Endothelial cell of umbilical vein (primary cell): ENCODE data around the gene CRACR2B. TPM values are rescaled to one million over a fixed set of nuclear protein-coding genes. Genes with fewer than 3 reads are reported as not detected.
A peak's percentile ranks its signal among the peaks of the same experiment; 100 is the strongest.

Source experiments
- BruUV-seq: library from RNA; stranded (reverse); fragments of 400-500 nt; replicated peaks from 2 replicates; lab custom pipeline; 2021; lab: Mats Ljungman, UMichigan
- CTCF ChIA-PET: fragments of 300-600, 350-600 bp; sonication (Branson Sonifier 250); formaldehyde crosslinking; loops from one replicate; lab custom pipeline; 2021; ENCODE audit warnings: antibody characterized with exemption, inconsistent platforms; lab: Charles Lee
- POLR2A ChIA-PET: fragments of 300-600, 350-600 bp; sonication (Branson Sonifier 250); formaldehyde crosslinking; loops from one replicate; lab custom pipeline; 2021; ENCODE audit warnings: antibody characterized with exemption, inconsistent platforms; lab: Charles Lee
- DNase-seq: peaks from one replicate; pipeline ENCODE4 v3.0.0-alpha.2; 2011; ENCODE audit warnings: low read depth, low spot score
- FAIRE-seq: peaks from 2 replicates; lab custom pipeline; 2011; peaks lifted over from hg19 to GRCh38; lab: Jason Lieb, UNC
- H2AFZ ChIP-seq: 2 replicates; pipeline ENCODE4 v1.6.0; 2012; ENCODE audit warnings: low read depth, low read length, control low read depth, inconsistent platforms
- H3K27ac ChIP-seq: 2 replicates; pipeline ENCODE4 v1.5.1; 2011; ENCODE audit warnings: low read depth, mild to moderate bottlenecking, control low read depth, low read length, moderate library complexity; ENCODE audit not compliant: insufficient read depth
- H3K27me3 ChIP-seq, 2 experiments: 2 replicates each; pipeline versions ENCODE4 v1.6.0 to v1.6.1; 2011; ENCODE audit warnings: low read length in 2 of 2, mixed read lengths in 1 of 2; ENCODE audit not compliant: control insufficient read depth in 2 of 2, insufficient read depth in 2 of 2
- H3K36me3 ChIP-seq, 2 experiments: 2 replicates in 1 of 2; 3 replicates in 1 of 2; pipeline ENCODE4 v1.5.1; 2011; ENCODE audit warnings: low read length in 2 of 2, mild to moderate bottlenecking in 1 of 2, moderate library complexity in 1 of 2; ENCODE audit not compliant: control insufficient read depth in 2 of 2, insufficient read depth in 2 of 2; ENCODE audit errors: extremely low read depth in 1 of 2
- H3K4me1 ChIP-seq: 3 replicates; pipeline ENCODE4 v1.5.1; 2011; ENCODE audit warnings: mild to moderate bottlenecking, low read length; ENCODE audit not compliant: control insufficient read depth, insufficient read depth; ENCODE audit errors: extremely low read depth
- H3K4me2 ChIP-seq: 2 replicates; pipeline ENCODE4 v1.6.1; 2011; ENCODE audit warnings: low read length, control low read depth, mixed read lengths; ENCODE audit not compliant: insufficient read depth
- H3K4me3 ChIP-seq, 3 experiments: fragments of 200-600 bp in 1 of 3; sonication (generic), shearing (Covaris generic) in 1 of 3; replicated peaks in 1 of 3; 2 replicates each; pipeline ENCODE4 v1.5.1; 2011 to 2016; ENCODE audit warnings: control low read depth in 3 of 3, low read length in 3 of 3, mild to moderate bottlenecking in 2 of 3, inconsistent platforms in 1 of 3, low read depth in 1 of 3, moderate library complexity in 1 of 3; ENCODE audit not compliant: insufficient read depth in 1 of 3
- H3K79me2 ChIP-seq: 2 replicates; pipeline ENCODE4 v1.6.0; 2012; ENCODE audit warnings: low read length, inconsistent platforms; ENCODE audit not compliant: control insufficient read depth, insufficient read depth
- H3K9ac ChIP-seq: replicated peaks from 2 replicates; pipeline ENCODE3; 2011; ENCODE audit warnings: low read length, control low read depth; ENCODE audit not compliant: insufficient read depth; ENCODE audit errors: extremely low read depth
- H3K9me1 ChIP-seq: replicated peaks from 3 replicates; pipeline ENCODE4 v1.6.0; 2011; ENCODE audit warnings: mild to moderate bottlenecking, low read length; ENCODE audit not compliant: control insufficient read depth, insufficient read depth; ENCODE audit errors: extremely low read depth
- H3K9me3 ChIP-seq: replicated peaks from 2 replicates; pipeline ENCODE4 v1.5.1; 2012; ENCODE audit warnings: low read length, inconsistent platforms; ENCODE audit not compliant: control insufficient read depth, insufficient read depth
- H4K20me1 ChIP-seq: replicated peaks from 2 replicates; pipeline ENCODE3; 2011; ENCODE audit warnings: mild to moderate bottlenecking, low read length; ENCODE audit not compliant: control insufficient read depth, insufficient read depth; ENCODE audit errors: extremely low read depth
- CTCF ChIP-seq, 2 donors: IDR thresholded peaks; 1 replicate in 1 of 2; 2 replicates in 1 of 2; pipeline ENCODE4 v1.5.1; 2011; ENCODE audit warnings: low read length in 2 of 2, mild to moderate bottlenecking in 2 of 2, moderate library complexity in 2 of 2, control low read depth in 1 of 2, inconsistent platforms in 1 of 2, low read depth in 1 of 2; ENCODE audit not compliant: insufficient read depth in 1 of 2; ENCODE audit errors: extremely low read depth in 1 of 2
- EZH2 ChIP-seq: IDR thresholded peaks from 2 replicates; pipeline ENCODE4 v1.6.1; 2012; ENCODE audit warnings: borderline replicate concordance, low read depth, mild to moderate bottlenecking, moderate library complexity, low read length, inconsistent platforms; ENCODE audit not compliant: severe bottlenecking
- JUN ChIP-seq: IDR thresholded peaks from 2 replicates; pipeline ENCODE4 v1.6.1; 2011; ENCODE audit warnings: borderline replicate concordance, low read depth; ENCODE audit not compliant: insufficient read length, insufficient read depth
- MAX ChIP-seq: IDR thresholded peaks from 2 replicates; pipeline ENCODE4 v1.6.1; 2011; ENCODE audit not compliant: insufficient read depth, insufficient read length
- MYC ChIP-seq: IDR thresholded peaks from one replicate; pipeline ENCODE4 v1.6.1; 2011; ENCODE audit warnings: mild to moderate bottlenecking, low read depth, low read length
- POLR2AphosphoS5 ChIP-seq: IDR thresholded peaks from 2 replicates; pipeline ENCODE4 v1.6.1; 2012; ENCODE audit warnings: low read depth, mild to moderate bottlenecking, control low read depth, low read length, moderate library complexity; ENCODE audit not compliant: insufficient read depth
- dilution Hi-C: fragments of 300-500 bp; cut with MboI; formaldehyde crosslinking; loops from one replicate; pipeline ENCODE4 v1.15.0; 2019; ENCODE audit warnings: low sequenced_read_pairs; ENCODE audit not compliant: extremely low pct_ligation_motif_present
- intact Hi-C: fragments of 100-400 bp; cut with micrococcal nuclease; formaldehyde crosslinking; loops from one replicate; pipeline ENCODE4 v1.10.0; 2022
- polyA plus RNA-seq, 4 experiments: library from polyadenylated mRNA; depleted of rRNA in 3 of 4; stranded (reverse) in 3 of 4; unstranded in 1 of 4; fragments of >200 nt; gene quantifications; 2 replicates each; pipeline versions ENCODE4 v1.2.1 to v1.2.3, GENCODE V29; 2011 to 2012; ENCODE audit warnings: missing spikeins in 1 of 4
- total RNA-seq: library from RNA; stranded (reverse); gene quantifications from 2 replicates; pipeline ENCODE4 v1.2.3, GENCODE V29; 2021

Gene CRACR2B
- total and polyA plus RNA-seq, 2 donors (not counting 3 experiments of a cell fraction or from before 2014, with no cell fraction given): 8.4 to 9.3 TPM

DNA sequence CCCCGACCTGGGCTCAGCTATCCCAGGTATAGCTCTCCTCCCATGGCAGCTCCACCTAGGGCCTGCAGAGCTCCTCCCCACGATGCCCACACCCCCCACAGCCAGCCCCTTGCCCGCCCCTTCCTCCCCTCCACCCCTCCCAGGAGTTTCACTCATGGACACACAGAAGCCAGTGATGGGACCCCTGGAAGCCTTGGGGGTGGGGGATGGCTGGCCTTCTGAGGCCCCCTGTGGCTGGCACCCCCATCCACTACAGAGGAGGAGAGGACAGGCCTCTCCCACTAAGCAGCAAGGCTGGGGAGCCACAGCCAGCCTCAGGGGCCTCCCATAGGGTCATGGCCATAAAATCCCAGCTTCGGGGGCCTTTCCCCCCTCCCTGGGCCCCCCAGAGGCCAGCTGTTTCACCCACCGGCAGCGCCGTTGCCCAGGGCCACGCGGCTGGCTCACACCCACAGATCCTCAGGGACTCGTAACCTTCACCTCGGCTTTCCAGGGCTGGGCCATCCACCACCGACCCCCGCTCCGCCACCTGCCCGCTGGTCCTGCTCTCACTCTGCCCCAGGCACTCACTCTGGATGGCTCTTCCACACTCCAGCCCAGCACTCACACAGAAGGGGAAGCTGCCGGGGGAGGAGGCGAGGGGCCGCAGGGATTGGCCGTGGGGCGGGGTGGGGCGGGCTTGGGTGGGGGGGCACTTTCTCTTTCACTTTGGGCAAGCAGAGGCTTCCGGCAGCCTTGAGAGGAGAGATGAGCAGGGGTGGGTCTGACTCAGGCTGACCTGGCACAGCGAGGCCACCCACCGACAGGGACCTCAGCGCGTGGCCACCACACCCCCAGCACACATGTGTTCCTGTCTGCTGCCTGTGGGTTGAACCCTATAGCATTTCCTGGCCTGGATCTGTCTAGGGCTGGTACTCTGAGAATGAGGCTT is 31.8 kb upstream of the CRACR2B start:
- H3K4me2 ChIP-seq: peak overlapping the region; percentile 54
- H3K4me3 ChIP-seq: peak overlapping the region in 2 of 3 experiments; percentile 28 to 33
- TF ChIP-seq POLR2AphosphoS5: no peak
- peak; percentile 19 for TF ChIP-seq MYC
- no peak for TF ChIP-seq EZH2
- TF ChIP-seq MAX: peak; percentile 8
- TF ChIP-seq CTCF (IDR thresholded peaks at IDR 0.05; ENCODE audit: extremely low read depth in 1 of 2, insufficient read depth in 1 of 2, low read depth in 1 of 2, low read length in 2 of 2): no peak
- no peak for TF ChIP-seq JUN
- no peaks in the 10 kb centered on the region for H3K9me1 ChIP-seq
- H3K36me3 ChIP-seq: peaks cover 0 to 5% of the 10 kb centered on the region in 2 experiments
- no peaks in the 10 kb centered on the region for H4K20me1 ChIP-seq
- H3K9ac ChIP-seq: peak overlapping the region; percentile 34
- H3K79me2 ChIP-seq: peaks cover 11% of the 10 kb centered on the region
- dilution Hi-C loops: no loop called here
- DNase-seq: peak; percentile 53
- H3K9me3 ChIP-seq: no peaks in the 10 kb centered on the region
- POLR2A ChIA-PET: no interaction called here
- peak overlapping the region; percentile 39 for H3K27ac ChIP-seq
- peak; percentile 81 for FAIRE-seq
- no peaks in the 10 kb centered on the region for H3K27me3 ChIP-seq
- BruUV-seq: no TSS peak
- CTCF ChIA-PET: interaction anchor here (2.0 to 2.1 kb wide), 2 partner anchors 10 to 12 kb away, joined by 9 read pairs; no protein-coding TSS in a partner anchor
- peak overlapping the region; percentile 20 for H2AFZ ChIP-seq
- peaks cover 14% of the 10 kb centered on the region for H3K4me1 ChIP-seq
- intact Hi-C loops: loop anchor here (2.0 kb wide), 1 partner anchor 13 kb away; no protein-coding TSS in a partner anchor
